HG03159 (cell line): ENCODE results near the gene DMAC2L.

Experiments used
- ATAC-seq: cut with Tn5 transposase; IDR thresholded peaks from one replicate; pipeline ENCODE4 v1.9.1; 2021; ENCODE audit warnings: mild to moderate bottlenecking, moderate library complexity; ENCODE audit not compliant: unreplicated experiment

Gene DMAC2L

DNA sequence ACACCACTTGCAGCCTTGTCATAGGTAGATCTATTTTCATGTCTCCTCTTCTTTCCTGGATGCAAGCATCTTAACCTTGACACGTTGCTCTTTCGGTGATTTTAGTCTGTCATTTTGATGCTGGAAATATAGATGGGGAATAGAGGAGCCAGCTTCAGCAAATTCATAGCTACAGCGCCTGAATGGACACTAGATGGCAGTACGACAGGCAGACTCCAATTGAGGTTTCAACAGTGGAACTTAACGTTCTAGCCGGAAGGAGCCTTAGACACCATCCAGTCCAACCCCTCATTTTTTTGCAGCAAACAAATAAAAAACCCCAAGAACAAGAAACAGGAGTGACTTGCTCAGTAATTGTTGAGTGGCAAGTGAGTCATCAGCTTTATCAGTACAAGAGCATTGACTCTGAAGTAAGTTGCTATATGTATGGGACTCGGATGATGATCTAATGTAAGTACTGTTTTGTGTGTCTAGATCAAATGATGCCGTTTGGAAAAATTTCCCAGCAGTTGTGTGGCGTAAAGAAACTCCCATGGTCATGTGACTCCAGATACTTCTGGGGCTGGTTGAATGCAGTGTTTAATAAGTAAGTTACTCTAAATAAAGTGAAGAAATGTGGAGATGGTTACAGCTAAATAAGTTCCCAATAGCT, 9.0 kb downstream of the DMAC2L start:
- ATAC-seq: peak; percentile 83

DNA sequence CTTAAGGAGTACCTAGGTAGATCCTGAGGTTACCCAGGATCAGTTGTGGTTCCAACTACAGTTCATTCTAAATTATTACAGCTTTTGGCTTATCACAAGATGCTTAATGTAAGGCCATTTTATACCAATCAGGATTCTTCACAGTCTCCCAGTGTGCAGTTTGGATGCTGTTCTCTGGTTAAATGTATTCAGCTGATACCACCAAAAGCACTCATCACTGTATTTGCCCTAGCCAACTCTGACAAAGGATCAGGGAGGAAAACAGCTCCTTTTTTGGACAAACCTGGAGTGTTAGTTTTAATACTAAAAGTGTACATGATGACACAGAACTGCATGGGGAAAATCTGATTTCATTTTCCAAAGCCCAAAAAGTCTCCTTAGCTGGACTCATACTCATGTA, 19.5 kb downstream of the DMAC2L start:
- no peak for ATAC-seq

DNA sequence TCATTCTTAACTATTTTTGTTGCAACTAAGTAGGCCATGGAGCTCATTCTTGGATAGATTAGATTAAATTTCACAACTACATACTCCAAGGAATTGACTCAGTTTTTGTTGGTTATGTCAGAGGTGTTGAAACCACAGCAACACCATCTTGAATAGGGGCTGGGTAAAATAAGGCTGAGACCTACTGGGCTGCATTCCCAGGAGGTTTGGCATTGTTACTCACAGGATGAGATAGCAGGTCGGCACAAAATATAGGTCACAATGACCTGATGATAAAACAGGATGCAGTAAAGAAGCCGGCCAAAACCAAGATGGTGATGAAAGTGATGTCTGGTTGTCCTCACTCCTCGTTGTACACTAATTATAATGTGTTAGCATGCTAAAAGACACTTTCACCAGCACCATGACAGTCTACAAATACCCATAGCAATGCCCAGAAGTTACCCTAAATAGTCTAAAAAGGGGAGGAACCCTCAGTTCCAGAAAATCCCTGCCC, 20.9 kb downstream of the DMAC2L start:
- no peak for ATAC-seq

DNA sequence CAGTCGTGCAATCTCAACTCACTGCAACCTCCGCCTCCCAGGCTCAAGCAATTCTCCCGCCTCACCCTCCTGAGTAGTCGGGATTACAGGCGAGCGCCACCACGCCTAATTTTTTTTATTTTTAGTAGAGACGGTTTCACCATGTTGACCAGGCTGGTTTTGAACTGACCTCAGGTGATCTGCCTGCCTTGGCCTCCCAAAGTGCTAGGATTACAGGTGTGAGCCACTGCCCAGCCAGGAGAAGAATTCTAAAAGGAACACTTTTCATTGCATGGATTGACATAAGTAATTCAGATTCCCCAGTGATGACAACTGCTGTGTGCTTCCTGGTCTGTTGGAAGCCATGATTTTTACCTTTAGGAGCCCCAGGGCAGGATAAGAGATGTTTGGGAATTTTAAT, 22.1 kb downstream of the DMAC2L start:
- ATAC-seq: no peak

DNA sequence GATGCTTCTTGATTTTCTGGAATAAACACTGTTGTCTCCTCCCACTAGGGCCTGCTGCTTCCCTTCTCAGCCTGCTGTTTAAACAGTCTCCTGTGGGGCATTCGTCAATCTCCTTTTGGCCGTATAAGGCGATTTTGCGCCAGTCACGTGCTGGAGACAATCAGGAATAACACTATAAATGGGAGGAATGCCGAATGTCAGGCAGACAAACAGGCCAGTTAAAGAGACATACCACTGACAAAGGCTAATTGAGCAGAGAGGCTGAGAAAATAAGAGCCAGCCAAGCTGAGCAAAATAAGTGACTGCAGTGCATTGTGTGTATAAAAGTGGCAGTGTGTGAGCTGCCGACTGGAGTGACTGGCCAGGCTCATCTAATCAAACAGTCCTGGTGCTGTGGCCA, 23.3 kb downstream of the DMAC2L start:
- ATAC-seq: no peak

DNA sequence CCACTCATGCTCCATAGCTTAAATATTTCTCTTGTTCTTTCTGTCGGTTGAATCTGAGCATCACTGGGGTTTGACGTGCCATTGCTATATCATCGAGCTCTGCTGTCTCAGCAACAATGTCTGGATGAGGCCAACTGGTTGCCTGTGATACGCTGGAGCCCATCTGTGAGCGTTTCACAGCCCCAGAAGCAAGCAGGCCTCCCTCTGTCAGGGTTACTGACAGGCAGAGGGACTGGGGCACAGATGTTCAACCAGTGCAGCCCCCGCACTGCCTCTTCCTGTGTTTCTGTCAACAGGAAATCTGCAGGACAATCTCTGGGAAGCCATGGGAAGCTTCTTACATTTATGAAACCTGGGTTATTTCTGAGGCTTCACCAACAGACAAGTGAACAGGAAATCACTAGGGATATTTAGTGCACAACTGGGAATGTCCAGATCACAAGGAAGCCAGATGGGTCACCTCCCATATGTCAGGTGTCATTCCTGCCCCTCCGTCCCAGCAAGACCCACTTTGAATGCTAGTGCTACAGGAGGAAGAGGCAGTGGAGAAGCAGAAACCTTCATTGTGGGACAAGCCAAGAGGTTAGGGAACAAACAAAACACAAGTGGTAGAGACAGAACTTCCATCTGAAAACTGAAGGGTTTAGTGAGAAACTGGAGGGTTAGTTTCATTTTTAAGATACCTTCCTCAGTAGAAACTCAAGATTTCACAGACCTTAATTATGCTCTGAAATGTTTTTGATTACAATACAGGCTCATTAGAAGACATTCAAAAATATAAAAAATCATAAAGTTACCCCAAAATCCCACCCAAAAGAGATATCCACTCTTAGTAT, 24.1 kb downstream of the DMAC2L start:
- no peak for ATAC-seq

DNA sequence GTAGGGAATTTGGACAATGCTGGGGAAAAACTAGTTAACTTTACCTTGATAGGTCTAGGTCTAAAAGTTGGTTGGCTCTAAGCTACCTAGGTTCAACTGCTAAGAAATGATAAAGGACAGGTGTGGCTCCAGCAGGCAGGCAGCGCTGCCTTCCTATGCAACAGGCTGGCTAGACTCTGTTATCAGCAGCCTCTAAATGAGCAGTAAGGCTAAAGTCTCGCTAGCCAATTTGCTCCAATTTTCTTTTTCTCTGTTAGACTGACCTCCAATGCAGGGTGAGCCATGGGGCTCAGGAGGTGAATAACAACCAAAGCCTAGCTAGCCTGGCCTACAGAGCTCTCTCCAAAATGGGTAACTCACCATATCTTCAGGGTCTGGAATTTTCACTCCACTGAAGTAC, 26.5 kb downstream of the DMAC2L start:
- ATAC-seq: no peak

DNA sequence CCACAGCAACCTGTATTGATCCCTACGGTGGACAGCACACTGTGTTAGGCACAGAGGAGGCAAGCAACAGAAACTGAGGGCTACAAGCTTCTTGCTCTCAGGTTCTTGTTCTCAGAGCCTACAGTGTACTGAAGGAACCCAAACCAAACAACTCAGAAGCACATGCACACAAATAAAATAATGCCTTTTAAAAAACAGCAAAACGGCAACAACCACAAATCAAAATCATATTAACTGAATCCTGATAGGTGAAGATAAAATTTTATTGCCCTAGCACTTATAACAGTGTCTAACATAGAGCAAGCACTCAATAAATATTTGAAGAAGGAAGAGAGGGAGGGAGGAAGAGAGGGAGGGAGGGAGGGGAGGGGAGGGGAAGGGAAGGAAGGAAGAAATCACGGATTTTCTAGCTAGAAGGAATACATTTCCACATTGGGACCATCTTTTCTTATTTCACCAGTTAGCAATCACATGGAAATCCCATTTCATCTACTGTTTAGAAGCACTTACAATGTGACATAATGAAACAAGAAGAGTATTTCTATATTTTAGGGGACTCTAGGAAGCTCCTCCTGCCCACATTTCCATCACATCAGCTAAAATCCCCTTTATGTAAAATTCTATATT, 27.2 kb downstream of the DMAC2L start:
- ATAC-seq: no peak

DNA sequence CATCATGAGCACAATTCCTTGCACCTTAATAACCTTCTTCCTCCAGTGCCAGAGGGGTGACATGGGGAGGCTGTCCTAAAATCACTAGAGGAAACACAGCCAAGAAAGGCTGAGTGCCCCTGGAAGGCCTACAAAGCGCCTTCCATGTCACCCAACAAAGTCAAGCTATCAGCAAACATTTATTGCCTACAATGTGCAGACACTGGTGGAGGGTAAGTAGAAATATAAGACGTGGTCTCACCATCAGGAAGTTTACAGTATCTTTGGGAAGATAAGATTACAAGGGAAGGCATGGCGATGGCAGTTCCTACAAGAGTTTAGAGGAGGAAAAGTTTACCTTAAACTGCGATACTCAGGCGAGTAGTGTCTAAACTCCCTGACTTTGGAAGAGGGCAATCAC, 27.9 kb downstream of the DMAC2L start:
- no peak for ATAC-seq

DNA sequence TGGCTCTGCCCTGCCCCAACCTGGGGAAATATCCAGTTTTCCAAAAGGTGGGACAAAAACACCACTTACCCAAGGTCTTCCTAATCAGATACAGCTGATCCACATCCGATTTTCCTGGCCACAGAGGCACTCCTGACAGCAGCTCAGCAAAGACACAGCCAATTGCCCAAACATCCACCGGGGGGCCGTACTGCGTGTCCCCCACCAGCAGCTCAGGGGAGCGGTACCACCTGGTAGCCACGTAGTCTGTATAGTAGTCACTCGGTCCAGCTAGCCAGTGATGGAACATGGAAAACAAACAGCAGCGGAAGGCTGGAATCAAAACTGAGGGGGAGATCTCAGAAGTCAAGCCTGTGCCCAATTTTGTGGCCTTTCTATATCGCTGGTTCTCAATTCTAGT, 28.8 kb downstream of the DMAC2L start:
- ATAC-seq: no peak

DNA sequence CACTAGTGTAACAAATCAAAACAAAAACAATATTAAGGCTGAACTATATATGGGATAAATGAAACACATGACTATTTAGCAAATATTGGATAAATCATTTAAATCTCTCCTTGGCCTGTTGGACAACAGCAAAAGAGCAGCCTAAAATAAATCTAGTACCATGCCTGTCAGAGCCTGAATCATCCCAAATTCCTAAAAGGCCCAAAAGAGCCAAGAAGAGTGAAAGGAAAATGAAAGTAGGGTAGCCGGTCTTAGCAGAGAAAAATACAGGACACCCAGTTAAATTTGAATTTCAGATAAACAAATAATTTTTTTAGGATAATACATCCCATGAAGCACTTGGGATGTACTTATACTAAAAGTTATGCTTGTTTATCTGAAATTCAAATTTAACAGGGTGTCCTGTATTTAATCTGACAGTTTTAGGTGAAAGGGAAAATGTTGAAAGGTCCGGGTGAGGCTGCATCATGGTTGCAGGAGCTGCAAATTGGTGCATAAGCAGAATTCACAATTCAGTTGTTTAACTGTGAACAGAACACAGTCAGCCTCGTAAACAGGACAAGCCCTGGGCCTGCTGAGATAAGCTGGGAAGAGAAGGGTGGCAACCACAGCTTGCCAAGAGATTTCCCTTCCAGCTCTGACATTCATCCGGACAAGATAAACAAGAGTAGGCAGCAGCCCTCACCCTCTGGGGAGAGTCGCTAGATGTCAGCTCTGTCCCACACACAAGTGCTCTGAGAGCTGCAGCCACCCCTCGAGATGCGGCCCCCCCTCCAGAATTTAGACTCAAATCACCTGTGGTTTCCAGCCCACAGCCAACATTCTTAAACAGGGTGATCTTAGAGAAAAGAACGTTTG, 30.3 kb downstream of the DMAC2L start:
- peak; percentile 68 for ATAC-seq

DNA sequence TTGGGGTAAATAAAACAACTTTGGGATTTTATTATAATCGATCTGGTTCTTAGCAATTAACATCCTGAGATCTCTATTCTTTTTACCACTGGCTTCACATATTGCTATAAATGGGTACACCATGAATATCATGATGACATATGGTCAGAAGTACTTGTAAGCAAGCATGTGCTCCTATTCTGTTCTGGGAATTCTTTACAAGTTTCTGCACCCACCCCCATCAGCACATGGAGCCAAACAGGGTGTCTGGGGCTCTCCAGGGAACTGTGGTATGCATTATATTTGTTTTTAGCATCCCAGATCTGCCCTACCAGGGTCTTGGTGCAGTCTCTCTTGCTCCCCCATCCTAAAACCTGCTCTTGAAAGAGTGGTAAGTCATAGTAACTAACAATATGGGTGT, 31.3 kb downstream of the DMAC2L start:
- ATAC-seq: no peak

DNA sequence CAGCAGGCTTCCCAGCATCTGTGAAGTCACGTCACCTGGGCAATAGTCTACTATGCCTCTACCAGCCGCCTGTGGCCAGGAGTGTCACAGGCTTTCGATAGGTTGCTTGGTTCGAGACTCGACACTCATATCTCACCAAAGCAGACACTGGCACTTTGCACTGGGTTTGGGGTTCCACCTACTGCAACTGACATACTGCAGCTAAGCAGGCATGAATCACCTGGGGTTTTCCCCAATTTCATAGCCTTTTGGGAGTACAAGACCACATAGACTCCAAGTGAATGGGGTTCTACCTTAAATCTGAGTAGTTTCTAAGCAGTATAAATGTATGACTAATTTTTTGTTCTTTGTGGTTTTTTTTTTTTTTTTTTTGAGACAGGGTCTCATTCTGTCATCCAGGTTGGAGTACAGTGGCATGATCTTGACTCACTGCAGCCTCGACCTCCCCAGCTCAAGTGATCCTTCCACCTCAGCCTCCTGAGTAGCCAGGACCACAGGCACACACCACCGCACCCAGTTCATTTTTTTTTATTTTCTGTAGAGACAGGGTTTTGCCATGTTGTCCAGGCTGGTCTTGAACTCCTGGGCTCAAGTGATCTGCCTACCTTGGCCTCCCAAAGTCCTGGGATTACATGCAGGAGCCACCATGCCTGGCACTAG, 32.1 kb downstream of the DMAC2L start:
- ATAC-seq: no peak

DNA sequence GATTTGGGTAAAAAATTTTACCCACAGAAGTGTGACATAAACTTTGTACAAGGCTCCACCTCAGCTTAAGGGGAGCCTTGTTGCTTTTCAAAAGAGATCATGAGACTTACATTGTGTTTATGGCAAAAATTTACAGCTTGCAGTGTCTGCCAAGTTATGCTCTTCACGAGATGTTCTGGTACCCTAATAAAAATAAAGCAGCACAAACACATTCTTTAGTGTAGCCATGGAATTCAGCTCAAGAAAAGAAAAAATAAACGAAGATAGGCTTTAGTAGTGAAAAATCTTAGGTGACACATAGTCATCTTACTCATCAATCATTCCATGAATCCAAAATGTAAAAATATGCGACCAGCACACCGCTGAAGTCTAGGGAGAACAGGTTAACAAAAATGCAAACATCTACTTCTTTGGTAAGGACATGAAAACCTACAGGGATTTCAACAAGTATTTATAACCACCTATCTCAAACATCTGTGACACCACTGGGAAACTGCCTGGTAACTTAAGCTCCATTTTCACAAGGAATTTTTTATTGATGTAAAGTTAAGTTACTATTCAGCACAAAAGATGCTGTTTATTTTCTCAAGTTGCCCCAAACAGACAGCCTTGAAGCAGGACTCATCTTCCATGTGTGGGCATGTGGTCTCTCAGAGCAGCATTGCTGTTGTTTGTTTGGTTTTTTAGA, 32.9 kb downstream of the DMAC2L start:
- no peak for ATAC-seq

DNA sequence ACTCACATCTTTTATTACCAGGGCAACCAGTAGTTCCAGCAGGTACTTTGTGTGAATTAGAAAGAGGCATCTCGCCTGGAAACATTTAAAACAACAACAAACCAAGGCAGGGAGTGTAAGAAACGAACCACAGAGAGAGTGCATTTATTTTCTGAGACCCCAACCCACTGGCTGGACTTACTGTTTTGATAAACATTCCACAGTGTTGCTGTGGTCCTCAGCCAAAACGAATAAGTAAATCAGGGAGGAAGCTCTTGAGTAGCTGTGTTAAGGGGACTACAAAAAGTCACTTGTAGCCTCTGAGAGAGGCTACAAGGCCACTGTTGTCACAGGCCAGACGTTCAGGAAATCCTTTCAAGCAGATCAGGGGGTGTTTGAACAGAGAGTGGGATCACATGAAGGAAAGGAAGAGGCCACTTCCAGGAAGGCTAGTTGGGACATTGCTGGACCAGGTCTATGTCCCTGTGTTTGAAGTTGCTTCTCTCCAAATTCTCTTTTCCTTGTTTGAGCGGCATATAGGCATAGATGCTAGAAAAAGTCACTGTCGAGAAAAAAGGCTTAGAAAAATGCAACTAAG, 33.8 kb downstream of the DMAC2L start:
- no peak for ATAC-seq

DNA sequence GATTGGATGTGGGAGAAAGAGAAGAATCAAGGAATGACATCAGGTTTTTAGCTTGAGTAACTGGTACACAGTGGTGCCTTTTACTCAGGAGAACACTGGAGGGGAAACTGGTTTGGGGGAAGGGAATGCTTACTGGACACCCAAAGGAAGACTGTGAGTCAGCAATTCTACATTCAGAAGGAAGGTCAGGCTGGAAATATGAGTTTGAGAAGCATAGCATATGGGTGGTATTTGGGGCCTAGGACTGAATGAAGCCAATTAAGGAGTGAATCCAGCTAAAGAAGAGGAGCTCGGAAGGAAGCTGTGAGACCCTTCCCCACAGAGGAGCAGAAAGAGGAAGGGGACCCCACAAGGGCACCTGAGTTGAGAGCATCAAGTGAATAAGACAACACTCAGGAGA, 35.4 kb downstream of the DMAC2L start:
- no peak for ATAC-seq

DNA sequence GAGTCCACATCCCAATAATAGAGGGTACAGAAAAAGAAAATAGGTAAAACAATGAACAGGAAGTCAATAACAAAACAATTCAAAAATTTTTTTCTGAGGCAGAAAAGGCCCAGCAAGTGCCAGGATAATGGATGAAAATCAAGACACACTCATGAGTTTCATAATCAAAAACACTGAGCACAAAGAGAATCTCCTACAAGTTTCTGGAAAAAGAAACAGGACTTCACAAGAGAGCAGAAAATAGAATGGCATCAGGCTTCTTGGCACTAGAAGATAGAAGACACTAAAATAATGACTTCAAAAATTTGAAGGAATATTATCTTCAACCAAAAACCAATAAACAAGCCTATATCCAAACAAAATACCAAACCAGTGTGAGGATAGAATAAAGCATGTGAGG, 36.8 kb downstream of the DMAC2L start:
- no peak for ATAC-seq

DNA sequence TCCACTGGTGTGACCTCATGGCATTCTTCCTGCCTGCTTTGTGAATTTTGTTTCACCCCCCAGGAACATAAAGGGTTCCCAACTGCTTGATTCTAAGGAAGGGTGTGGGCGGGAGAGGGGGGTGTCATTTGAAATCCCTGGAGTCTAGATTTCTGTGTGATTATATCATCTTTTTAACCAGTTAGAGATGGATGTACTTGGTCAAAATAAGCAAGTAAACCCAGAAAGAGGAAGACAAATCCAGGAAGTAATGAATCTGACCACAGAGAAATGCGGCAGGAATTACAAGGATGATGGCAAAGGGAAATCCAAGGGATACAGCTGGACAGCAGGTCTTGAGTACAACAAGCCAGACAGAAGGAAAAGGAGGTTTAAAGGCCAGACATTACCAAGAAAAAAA, 38.9 kb downstream of the DMAC2L start:
- no peak for ATAC-seq

DNA sequence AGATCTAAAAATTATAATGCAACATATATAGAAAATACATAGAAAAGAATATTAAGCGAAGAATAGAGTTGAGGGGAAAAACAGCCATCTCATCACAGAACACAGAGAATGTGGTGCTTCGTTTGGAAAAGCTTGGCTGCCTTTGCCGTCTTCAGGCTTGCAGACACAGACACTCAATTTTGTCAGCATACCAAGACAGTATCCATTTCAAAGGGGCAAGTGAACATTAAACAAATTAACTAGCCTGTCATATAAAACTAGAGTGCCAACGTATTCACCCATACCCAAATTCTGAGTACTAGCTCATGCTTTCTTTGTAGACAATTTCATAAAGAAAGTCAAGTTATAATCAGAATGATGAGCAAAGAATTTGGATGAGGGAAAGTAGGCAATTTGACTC, 40.5 kb downstream of the DMAC2L start:
- ATAC-seq: no peak

DNA sequence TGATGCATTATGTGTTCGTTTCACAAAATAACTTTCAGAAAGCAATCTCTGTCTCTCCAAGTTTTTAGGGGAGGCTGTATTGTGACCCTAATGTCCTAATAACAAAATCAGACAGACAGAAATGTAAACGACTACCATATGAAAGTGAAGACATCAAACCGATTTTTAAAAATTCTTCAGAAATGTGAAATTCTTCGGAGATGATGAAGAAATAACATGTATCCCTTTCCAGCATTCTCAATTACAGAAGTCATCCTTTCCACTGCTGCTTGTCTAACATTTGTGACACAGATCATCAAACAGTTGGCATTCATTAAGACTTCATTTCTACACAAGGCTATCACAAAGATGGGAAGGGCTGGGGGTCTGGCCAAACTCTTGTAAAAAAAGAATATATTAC, 41.0 kb downstream of the DMAC2L start:
- ATAC-seq: no peak
